ENCODE measurements around the gene SUPV3L1. TPM values are rescaled to one million over a fixed set of nuclear protein-coding genes. Genes with fewer than 3 reads are reported as not detected.
"Not testable (repeated sequence)": the region's sequence is repeated elsewhere in the genome, so short reads cannot be mapped to it uniquely, and the experiment has no call there.

Gene SUPV3L1
- total RNA-seq, 1 donor from 2014 or later: 45.0 TPM

GRCh38 chr10:69246036-69246435 is 66.0 kb downstream of the SUPV3L1 start:
- DNase-seq: no peak
- Mint-ChIP-seq H3K27ac (ENCODE audit: unreplicated experiment) (no peak overlapping the region), H3K27me3 (ENCODE audit: unreplicated experiment) (peaks cover 8% of the 10 kb centered on the region), H3K36me3 (ENCODE audit: unreplicated experiment) (no peaks in the 10 kb centered on the region), H3K4me3 (ENCODE audit: unreplicated experiment) (no peak overlapping the region), H3K4me1 (ENCODE audit: low read depth, unreplicated experiment) (peaks cover 10% of the 10 kb centered on the region), H3K9me3 (ENCODE audit: unreplicated experiment) (peaks cover 4% of the 10 kb centered on the region)
- TF ChIP-seq, protein P1, sequence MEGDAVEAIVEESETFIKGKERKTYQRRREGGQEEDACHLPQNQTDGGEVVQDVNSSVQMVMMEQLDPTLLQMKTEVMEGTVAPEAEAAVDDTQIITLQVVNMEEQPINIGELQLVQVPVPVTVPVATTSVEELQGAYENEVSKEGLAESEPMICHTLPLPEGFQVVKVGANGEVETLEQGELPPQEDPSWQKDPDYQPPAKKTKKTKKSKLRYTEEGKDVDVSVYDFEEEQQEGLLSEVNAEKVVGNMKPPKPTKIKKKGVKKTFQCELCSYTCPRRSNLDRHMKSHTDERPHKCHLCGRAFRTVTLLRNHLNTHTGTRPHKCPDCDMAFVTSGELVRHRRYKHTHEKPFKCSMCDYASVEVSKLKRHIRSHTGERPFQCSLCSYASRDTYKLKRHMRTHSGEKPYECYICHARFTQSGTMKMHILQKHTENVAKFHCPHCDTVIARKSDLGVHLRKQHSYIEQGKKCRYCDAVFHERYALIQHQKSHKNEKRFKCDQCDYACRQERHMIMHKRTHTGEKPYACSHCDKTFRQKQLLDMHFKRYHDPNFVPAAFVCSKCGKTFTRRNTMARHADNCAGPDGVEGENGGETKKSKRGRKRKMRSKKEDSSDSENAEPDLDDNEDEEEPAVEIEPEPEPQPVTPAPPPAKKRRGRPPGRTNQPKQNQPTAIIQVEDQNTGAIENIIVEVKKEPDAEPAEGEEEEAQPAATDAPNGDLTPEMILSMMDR (IDR thresholded peaks at IDR 0.05; ENCODE audit: partially characterized antibody, unreplicated experiment): no peak

DNA sequence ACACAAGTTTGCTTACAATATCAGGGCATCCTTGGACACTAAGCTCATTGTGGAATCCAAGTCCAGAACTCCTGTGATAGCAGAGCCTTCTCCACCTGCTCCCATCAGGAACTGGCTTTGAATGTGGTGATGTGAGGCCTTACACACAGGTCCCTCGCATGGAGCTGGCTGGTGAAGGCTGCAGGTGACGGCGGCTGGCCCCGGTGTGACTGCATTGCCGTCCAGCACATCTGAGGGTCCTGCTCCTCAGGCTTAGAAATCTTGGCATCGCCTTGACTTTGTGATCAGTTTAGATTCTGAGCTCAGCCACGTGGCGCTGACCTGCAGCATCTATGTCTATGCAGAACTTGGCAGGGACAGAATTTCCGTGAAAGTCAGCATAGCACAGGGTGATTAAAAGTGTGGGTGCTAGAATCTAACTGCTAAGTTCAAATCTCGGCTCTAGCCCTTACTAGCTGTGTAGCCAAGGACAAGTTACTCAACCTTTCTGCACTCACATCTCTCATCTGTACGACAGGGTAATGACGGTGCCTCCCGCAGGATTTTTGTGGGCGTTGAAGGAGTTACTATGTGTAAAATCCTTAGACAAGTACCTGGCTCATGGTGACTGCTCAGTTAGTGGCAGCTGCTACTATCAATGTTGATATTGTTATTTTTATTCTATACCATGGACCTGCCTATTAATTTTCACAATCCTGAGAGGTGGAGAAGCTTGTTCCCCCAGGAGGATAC is 66.7 kb downstream of the SUPV3L1 start:
- Mint-ChIP-seq H3K36me3 (ENCODE audit: unreplicated experiment) (no peaks in the 10 kb centered on the region), H3K9me3 (ENCODE audit: unreplicated experiment) (peaks cover 2% of the 10 kb centered on the region), H3K4me1 (ENCODE audit: low read depth, unreplicated experiment) (peaks cover 9% of the 10 kb centered on the region), H3K4me3 (ENCODE audit: unreplicated experiment) (no peak overlapping the region), H3K27me3 (ENCODE audit: unreplicated experiment) (peaks cover 6% of the 10 kb centered on the region), H3K27ac (ENCODE audit: unreplicated experiment) (no peak overlapping the region)
- DNase-seq: no peak
- TF ChIP-seq, protein P1 (IDR thresholded peaks at IDR 0.05; ENCODE audit: partially characterized antibody, unreplicated experiment): no peak

DNA sequence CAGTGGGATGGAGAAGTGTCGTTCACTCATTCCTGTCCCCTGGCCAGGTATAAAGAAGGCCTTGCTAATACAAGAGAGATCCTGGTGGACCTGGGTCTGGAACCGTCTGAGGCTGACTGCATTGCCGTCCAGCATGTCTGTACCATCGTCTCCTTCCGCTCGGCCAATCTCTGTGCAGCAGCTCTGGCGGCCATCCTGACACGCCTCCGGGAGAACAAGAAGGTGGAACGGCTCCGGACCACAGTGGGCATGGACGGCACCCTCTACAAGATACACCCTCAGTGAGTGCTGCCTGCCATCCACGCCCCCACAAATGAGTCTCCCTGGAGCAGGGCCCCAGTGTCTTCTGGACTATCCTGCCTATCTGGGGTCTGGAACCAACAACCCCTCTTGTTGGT is 67.3 kb downstream of the SUPV3L1 start:
- Mint-ChIP-seq H3K27ac (ENCODE audit: unreplicated experiment) (no peak overlapping the region), H3K36me3 (ENCODE audit: unreplicated experiment) (no peaks in the 10 kb centered on the region), H3K27me3 (ENCODE audit: unreplicated experiment) (peaks cover 6% of the 10 kb centered on the region), H3K9me3 (ENCODE audit: unreplicated experiment) (peaks cover 2% of the 10 kb centered on the region), H3K4me1 (ENCODE audit: low read depth, unreplicated experiment) (peaks cover 9% of the 10 kb centered on the region), H3K4me3 (ENCODE audit: unreplicated experiment) (no peak overlapping the region)
- DNase-seq: no peak
- TF ChIP-seq, protein P1 (IDR thresholded peaks at IDR 0.05; ENCODE audit: partially characterized antibody, unreplicated experiment): no peak

DNA sequence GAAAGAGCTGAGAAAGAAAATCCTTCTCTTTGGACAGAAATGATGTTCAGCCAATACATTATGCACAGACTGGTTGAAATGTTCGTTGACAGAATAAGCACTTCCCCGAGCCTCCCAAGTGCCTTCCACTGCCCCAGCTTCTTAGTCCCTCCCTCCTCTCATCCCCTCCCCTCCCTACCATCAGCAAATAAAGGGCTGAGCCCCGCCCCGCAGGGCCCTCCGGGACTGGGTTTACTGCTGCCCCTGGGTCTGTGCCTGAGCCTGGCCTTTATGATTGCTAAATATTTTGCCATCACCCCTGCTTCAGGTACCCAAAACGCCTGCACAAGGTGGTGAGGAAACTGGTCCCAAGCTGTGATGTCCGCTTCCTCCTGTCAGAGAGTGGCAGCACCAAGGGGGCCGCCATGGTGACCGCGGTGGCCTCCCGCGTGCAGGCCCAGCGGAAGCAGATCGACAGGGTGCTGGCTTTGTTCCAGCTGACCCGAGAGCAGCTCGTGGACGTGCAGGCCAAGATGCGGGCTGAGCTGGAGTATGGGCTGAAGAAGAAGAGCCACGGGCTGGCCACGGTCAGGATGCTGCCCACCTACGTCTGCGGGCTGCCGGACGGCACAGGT is 68.2 kb downstream of the SUPV3L1 start:
- Mint-ChIP-seq H3K4me3 (ENCODE audit: unreplicated experiment) (no peak overlapping the region), H3K27ac (ENCODE audit: unreplicated experiment) (no peak overlapping the region), H3K27me3 (ENCODE audit: unreplicated experiment) (peaks cover 4% of the 10 kb centered on the region), H3K9me3 (ENCODE audit: unreplicated experiment) (peaks cover 2% of the 10 kb centered on the region), H3K36me3 (ENCODE audit: unreplicated experiment) (no peaks in the 10 kb centered on the region), H3K4me1 (ENCODE audit: low read depth, unreplicated experiment) (no peaks in the 10 kb centered on the region)
- no peak for DNase-seq
- TF ChIP-seq, protein P1 (IDR thresholded peaks at IDR 0.05; ENCODE audit: partially characterized antibody, unreplicated experiment): no peak

GRCh38 chr10:69250041-69250440 is 70.0 kb downstream of the SUPV3L1 start:
- TF ChIP-seq, protein P1 (IDR thresholded peaks at IDR 0.05; ENCODE audit: partially characterized antibody, unreplicated experiment): no peak
- Mint-ChIP-seq H3K9me3 (ENCODE audit: unreplicated experiment) (peaks cover 2% of the 10 kb centered on the region), H3K27ac (ENCODE audit: unreplicated experiment) (no peak overlapping the region), H3K4me1 (ENCODE audit: low read depth, unreplicated experiment) (no peaks in the 10 kb centered on the region), H3K27me3 (ENCODE audit: unreplicated experiment) (peaks cover 4% of the 10 kb centered on the region), H3K4me3 (ENCODE audit: unreplicated experiment) (no peak overlapping the region), H3K36me3 (ENCODE audit: unreplicated experiment) (no peaks in the 10 kb centered on the region)
- DNase-seq: no peak

- H3K4me3 Mint-ChIP-seq (ENCODE audit: unreplicated experiment); H3K36me3 Mint-ChIP-seq (ENCODE audit: unreplicated experiment); H3K9me3 Mint-ChIP-seq (ENCODE audit: unreplicated experiment); DNase-seq; H3K27ac Mint-ChIP-seq (ENCODE audit: unreplicated experiment); H3K27me3 Mint-ChIP-seq (ENCODE audit: unreplicated experiment); H3K4me1 Mint-ChIP-seq (ENCODE audit: low read depth, unreplicated experiment): not testable (repeated sequence)
These were observed 71.4 kb downstream of the SUPV3L1 start for GRCh38 chr10:69251417-69251816.
